GM23248 (cell line): ENCODE data around the gene HAO2.

Experiments
- EZH2 ChIP-seq: fragments of 200-600 bp; sonication (generic); IDR thresholded peaks from 2 replicates; pipeline ENCODE4 v1.6.1; 2018; ENCODE audit warnings: antibody characterized with exemption, mild to moderate bottlenecking; ENCODE audit not compliant: insufficient read depth, poor library complexity, severe bottlenecking
- EZH2phosphoT487 ChIP-seq: fragments of 200-600 bp; sonication (generic); IDR thresholded peaks from 2 replicates; pipeline ENCODE4 v1.6.1; 2018; ENCODE audit warnings: antibody characterized with exemption, moderate library complexity, mild to moderate bottlenecking, low read depth; ENCODE audit not compliant: insufficient read depth

DNA sequence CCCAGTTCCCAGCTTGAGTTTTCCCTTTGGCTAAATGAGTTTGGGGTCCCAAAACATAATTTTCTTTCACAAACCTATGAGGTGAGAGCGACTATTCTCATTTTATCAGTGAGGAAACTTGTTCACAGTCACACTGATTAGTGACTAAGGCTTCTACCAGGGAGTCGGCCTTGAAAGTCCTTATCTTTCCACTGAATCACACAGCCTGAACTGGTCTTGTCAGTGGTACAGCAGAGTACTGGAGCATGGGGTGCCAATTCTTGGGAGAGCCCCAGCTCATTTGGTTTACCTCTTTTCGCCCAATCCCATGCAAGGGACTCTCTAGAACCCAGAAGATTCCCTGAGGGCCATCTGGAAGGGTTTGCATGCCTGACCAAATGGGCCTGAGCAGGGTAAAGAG lies 63.3 kb downstream of the HAO2 start:
- TF ChIP-seq EZH2 (no peak), EZH2phosphoT487 (no peak)
